Measurements from ENCODE around the gene FTL.
A peak's percentile ranks its signal among the peaks of the same experiment; 100 is the strongest.

DNA sequence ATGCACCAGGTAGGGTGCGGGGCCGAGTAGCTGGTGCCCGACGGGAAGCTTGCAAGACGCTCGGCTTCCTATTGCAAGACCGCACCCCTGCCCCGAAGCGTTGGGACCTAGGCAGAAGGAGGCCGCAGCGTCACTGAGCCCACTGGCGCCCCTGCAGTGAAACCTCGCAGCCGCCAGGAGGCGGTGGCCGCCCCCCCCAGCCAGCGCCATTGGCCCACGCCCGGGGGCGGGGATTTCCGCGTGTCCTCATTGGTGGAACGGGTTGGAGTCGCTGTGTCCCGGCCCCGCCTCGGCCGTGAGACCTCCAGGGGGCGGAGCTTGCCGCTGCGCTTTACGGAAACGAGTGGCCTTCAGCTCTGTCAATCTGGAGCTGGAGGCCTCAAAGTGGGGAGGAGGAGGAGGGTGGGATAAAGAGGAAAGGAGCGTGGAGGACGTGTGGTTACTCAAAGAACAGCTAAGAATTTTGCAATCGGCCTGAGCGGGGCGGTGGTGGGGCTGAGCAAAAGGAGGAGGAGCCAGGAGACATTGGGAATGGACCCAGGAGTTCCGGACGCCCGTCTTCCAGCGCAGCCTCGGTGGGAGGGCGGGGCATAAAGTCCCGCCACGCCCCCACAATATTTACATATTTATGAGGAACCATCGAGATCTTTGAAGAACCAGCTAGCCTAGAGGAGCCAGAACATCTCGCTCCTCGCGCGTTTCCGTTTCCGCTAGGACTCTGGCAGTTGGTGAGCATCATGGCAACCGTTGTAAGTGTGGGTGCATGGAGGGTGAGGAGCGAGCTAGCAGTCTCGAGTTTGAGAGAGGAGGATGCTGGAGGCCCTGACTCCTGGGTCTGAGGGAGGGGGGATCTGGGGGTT lies 28.3 kb downstream of the FTL start, which contains the start of the genes GYS1 and RUVBL2:
- TF ChIP-seq, protein P1, sequence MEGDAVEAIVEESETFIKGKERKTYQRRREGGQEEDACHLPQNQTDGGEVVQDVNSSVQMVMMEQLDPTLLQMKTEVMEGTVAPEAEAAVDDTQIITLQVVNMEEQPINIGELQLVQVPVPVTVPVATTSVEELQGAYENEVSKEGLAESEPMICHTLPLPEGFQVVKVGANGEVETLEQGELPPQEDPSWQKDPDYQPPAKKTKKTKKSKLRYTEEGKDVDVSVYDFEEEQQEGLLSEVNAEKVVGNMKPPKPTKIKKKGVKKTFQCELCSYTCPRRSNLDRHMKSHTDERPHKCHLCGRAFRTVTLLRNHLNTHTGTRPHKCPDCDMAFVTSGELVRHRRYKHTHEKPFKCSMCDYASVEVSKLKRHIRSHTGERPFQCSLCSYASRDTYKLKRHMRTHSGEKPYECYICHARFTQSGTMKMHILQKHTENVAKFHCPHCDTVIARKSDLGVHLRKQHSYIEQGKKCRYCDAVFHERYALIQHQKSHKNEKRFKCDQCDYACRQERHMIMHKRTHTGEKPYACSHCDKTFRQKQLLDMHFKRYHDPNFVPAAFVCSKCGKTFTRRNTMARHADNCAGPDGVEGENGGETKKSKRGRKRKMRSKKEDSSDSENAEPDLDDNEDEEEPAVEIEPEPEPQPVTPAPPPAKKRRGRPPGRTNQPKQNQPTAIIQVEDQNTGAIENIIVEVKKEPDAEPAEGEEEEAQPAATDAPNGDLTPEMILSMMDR (IDR thresholded peaks at IDR 0.05) = peak; percentile 91
- no peak for TF ChIP-seq EZH2phosphoT487 (IDR thresholded peaks at IDR 0.05)

Measured in neural progenitor cell (in vitro differentiated cells).